Neuronal stem cell (in vitro differentiated cells): ENCODE results near the gene CCDC197.
A peak's percentile ranks its signal among the peaks of the same experiment; 100 is the strongest.

Source experiments
- DNase-seq: peaks from one replicate; pipeline ENCODE4 v3.0.0-alpha.2; 2013; ENCODE audit warnings: low spot score
- H2AFZ ChIP-seq: one replicate; pipeline ENCODE4 v1.6.1; 2013; ENCODE audit warnings: mild to moderate bottlenecking, low read length, inconsistent platforms
- H2AK5ac ChIP-seq: 2 replicates; pipeline ENCODE4 v1.6.1; 2013; ENCODE audit warnings: low read depth, mild to moderate bottlenecking, inconsistent platforms, low read length, moderate library complexity, mixed read lengths
- H2BK120ac ChIP-seq: 2 replicates; pipeline ENCODE4 v1.6.1; 2013; ENCODE audit warnings: low read depth, mild to moderate bottlenecking, inconsistent platforms, low read length, moderate library complexity, mixed read lengths
- H2BK12ac ChIP-seq: one replicate; pipeline ENCODE4 v1.6.1; 2013; ENCODE audit warnings: low read length, inconsistent platforms
- H2BK15ac ChIP-seq: 2 replicates; pipeline ENCODE4 v1.6.1; 2013; ENCODE audit warnings: mild to moderate bottlenecking, low read length, inconsistent platforms, mixed read lengths
- H2BK5ac ChIP-seq: one replicate; pipeline ENCODE4 v1.6.1; 2013; ENCODE audit warnings: inconsistent platforms, mild to moderate bottlenecking, low read length, moderate library complexity
- H3K14ac ChIP-seq: one replicate; pipeline ENCODE4 v1.6.1; 2013; ENCODE audit warnings: low read length, inconsistent platforms
- H3K18ac ChIP-seq: 2 replicates; pipeline ENCODE4 v1.6.1; 2013; ENCODE audit warnings: low read length, inconsistent platforms
- H3K23ac ChIP-seq: 2 replicates; pipeline ENCODE4 v1.6.1; 2013; ENCODE audit warnings: low read depth, mild to moderate bottlenecking, mixed read lengths, low read length, inconsistent platforms; ENCODE audit not compliant: poor library complexity
- H3K27ac ChIP-seq: replicated peaks from 3 replicates; pipeline ENCODE4 v1.5.1; 2013; ENCODE audit warnings: low read length, inconsistent platforms
- H3K27me3 ChIP-seq, 3 experiments: 2 replicates each; pipeline ENCODE4 v1.6.1; 2013; ENCODE audit warnings: low read length in 3 of 3, mild to moderate bottlenecking in 2 of 3, inconsistent platforms in 1 of 3, low read depth in 1 of 3, mixed read lengths in 1 of 3, moderate library complexity in 1 of 3; ENCODE audit not compliant: control insufficient read depth in 3 of 3, insufficient read depth in 3 of 3
- H3K36me3 ChIP-seq, 2 donors: replicated peaks in 1 of 2; 2 replicates each; pipeline ENCODE4 v1.6.1; 2013; ENCODE audit warnings: low read length in 2 of 2; ENCODE audit not compliant: control insufficient read depth in 2 of 2, insufficient read depth in 2 of 2
- H3K4ac ChIP-seq: 2 replicates; pipeline ENCODE4 v1.6.1; 2013; ENCODE audit warnings: inconsistent platforms, mild to moderate bottlenecking, low read length, moderate library complexity
- H3K4me1 ChIP-seq, 2 donors: 1 replicate in 1 of 2; 2 replicates in 1 of 2; pipeline ENCODE4 v1.6.1; 2013; ENCODE audit warnings: low read length in 2 of 2, low read depth in 1 of 2; ENCODE audit not compliant: control insufficient read depth in 2 of 2, insufficient read depth in 1 of 2
- H3K4me2 ChIP-seq: one replicate; pipeline ENCODE4 v1.6.1; 2013; ENCODE audit warnings: mild to moderate bottlenecking, low read length, inconsistent platforms; ENCODE audit not compliant: insufficient read depth, poor library complexity, severe bottlenecking
- H3K4me3 ChIP-seq, 2 donors: 2 replicates each; pipeline ENCODE4 v1.5.1; 2013; ENCODE audit warnings: low read length in 2 of 2, mild to moderate bottlenecking in 2 of 2, inconsistent platforms in 1 of 2, moderate library complexity in 1 of 2
- H3K79me1 ChIP-seq: one replicate; pipeline ENCODE4 v1.6.1; 2013; ENCODE audit warnings: low read depth, mild to moderate bottlenecking, inconsistent platforms, low read length, moderate library complexity
- H3K9ac ChIP-seq: one replicate; pipeline ENCODE4 v1.6.1; 2013; ENCODE audit warnings: mild to moderate bottlenecking, low read depth, low read length, inconsistent platforms; ENCODE audit not compliant: poor library complexity
- H3K9me3 ChIP-seq, 2 donors: replicated peaks in 1 of 2; 2 replicates each; pipeline versions ENCODE3 to v1.6.1; 2013; ENCODE audit warnings: low read length in 2 of 2, mild to moderate bottlenecking in 2 of 2, inconsistent platforms in 1 of 2, low read depth in 1 of 2, mixed read lengths in 1 of 2, moderate library complexity in 1 of 2; ENCODE audit not compliant: control insufficient read depth in 2 of 2, insufficient read depth in 1 of 2
- H4K8ac ChIP-seq: one replicate; pipeline ENCODE4 v1.6.1; 2013; ENCODE audit warnings: low read depth, mild to moderate bottlenecking, inconsistent platforms, low read length, moderate library complexity
- H4K91ac ChIP-seq: one replicate; pipeline ENCODE4 v1.6.1; 2013; ENCODE audit warnings: low read length, low read depth, mild to moderate bottlenecking, inconsistent platforms; ENCODE audit not compliant: poor library complexity
- WGBS, 2 donors: extraction: QIAGEN DNeasy Blood & Tissue Kit; methylation state at CpG; one replicate each; pipeline ENCODE4 v1.1.7; 2013; ENCODE audit warnings: missing lambda C conversion rate in 2 of 2, mixed read lengths in 1 of 2; ENCODE audit not compliant: insufficient read length in 2 of 2, insufficient replicate concordance in 1 of 2; ENCODE audit errors: extremely low coverage in 2 of 2; 5-methylcytosine and 5-hydroxymethylcytosine counted together

Gene CCDC197

GRCh38 chr14:94031161-94031882 is 34.2 kb downstream of the CCDC197 start:
- Histone ChIP-seq H3K4ac (no peak overlapping the region), H3K4me3 (no peak overlapping the region), H4K8ac (no peak overlapping the region), H2BK15ac (no peak overlapping the region), H3K9me3 (peaks cover 2 to 4% of the 10 kb centered on the region in 2 donors), H3K9ac (no peak overlapping the region), H3K4me1 (peaks cover 1 to 5% of the 10 kb centered on the region in 2 donors), H2BK12ac (no peak overlapping the region), H2AFZ (no peak overlapping the region), H3K4me2 (no peak overlapping the region), H3K79me1 (no peaks in the 10 kb centered on the region), H3K18ac (no peak overlapping the region), H2AK5ac (no peak overlapping the region), H3K14ac (no peak overlapping the region), H4K91ac (no peak overlapping the region), H3K23ac (no peak overlapping the region), H3K27ac (no peak overlapping the region), H3K36me3 (no peaks in the 10 kb centered on the region), H2BK120ac (no peak overlapping the region), H2BK5ac (no peak overlapping the region), H3K27me3 (no peaks in the 10 kb centered on the region)
- WGBS, 2 donors: no CpG with 5 or more reads among the region's 8 CpGs
- no peak for DNase-seq

- no peak overlapping the region for H2BK5ac ChIP-seq
- H3K9me3 ChIP-seq: peaks cover 2 to 4% of the 10 kb centered on the region in 2 donors
- H2AFZ ChIP-seq: no peak overlapping the region
- no peak overlapping the region for H4K91ac ChIP-seq
- no peak overlapping the region for H3K4ac ChIP-seq
- no peak overlapping the region for H3K27ac ChIP-seq
- no peak overlapping the region for H2BK15ac ChIP-seq
- no CpG with 5 or more reads among the region's 7 CpGs for WGBS, 2 donors
- no peak overlapping the region for H2BK120ac ChIP-seq
- H3K18ac ChIP-seq: no peak overlapping the region
- no peak overlapping the region for H3K23ac ChIP-seq
- no peak overlapping the region for H2AK5ac ChIP-seq
- peaks cover 1 to 4% of the 10 kb centered on the region in 2 donors for H3K4me1 ChIP-seq
- H3K36me3 ChIP-seq: no peaks in the 10 kb centered on the region
- H3K4me2 ChIP-seq: no peak overlapping the region
- H3K9ac ChIP-seq: no peak overlapping the region
- no peak overlapping the region for H2BK12ac ChIP-seq
- no peak overlapping the region for H3K14ac ChIP-seq
- no peak overlapping the region for H4K8ac ChIP-seq
- no peaks in the 10 kb centered on the region for H3K27me3 ChIP-seq
- DNase-seq: no peak
- no peak overlapping the region for H3K4me3 ChIP-seq
- no peaks in the 10 kb centered on the region for H3K79me1 ChIP-seq
Observed at GRCh38 chr14:94031883-94032279, 34.8 kb downstream of the CCDC197 start.

- Histone ChIP-seq H2AK5ac (no peak overlapping the region), H3K79me1 (peaks cover 2% of the 10 kb centered on the region), H4K91ac (no peak overlapping the region), H3K4me1 (peaks cover 0 to 2% of the 10 kb centered on the region in 2 donors), H2BK5ac (no peak overlapping the region), H3K18ac (no peak overlapping the region), H3K4me2 (no peak overlapping the region), H2BK15ac (no peak overlapping the region), H3K14ac (no peak overlapping the region), H3K9me3 (peaks cover 2 to 4% of the 10 kb centered on the region in 2 donors), H3K4ac (no peak overlapping the region), H2BK120ac (no peak overlapping the region), H3K9ac (no peak overlapping the region), H3K23ac (no peak overlapping the region), H3K4me3 (no peak overlapping the region), H3K27me3 (no peaks in the 10 kb centered on the region), H3K27ac (no peak overlapping the region), H2BK12ac (no peak overlapping the region), H4K8ac (no peak overlapping the region), H3K36me3 (peaks cover 0 to 4% of the 10 kb centered on the region in 2 donors), H2AFZ (no peak overlapping the region)
- WGBS, 2 donors: no CpG with 5 or more reads among the region's 3 CpGs
- DNase-seq: no peak
Observed at GRCh38 chr14:94034886-94035285, 37.8 kb downstream of the CCDC197 start.

GRCh38 chr14:94036313-94037167 is 39.4 kb downstream of the CCDC197 start:
- no peaks in the 10 kb centered on the region for H3K27me3 ChIP-seq
- H3K36me3 ChIP-seq: peaks cover 0 to 8% of the 10 kb centered on the region in 2 donors
- no peak overlapping the region for H3K14ac ChIP-seq
- no peak overlapping the region for H3K23ac ChIP-seq
- H2AFZ ChIP-seq: no peak overlapping the region
- no CpG with 5 or more reads among the region's 12 CpGs for WGBS, 2 donors
- peaks cover 2 to 4% of the 10 kb centered on the region in 2 donors for H3K9me3 ChIP-seq
- no peak overlapping the region for H2BK12ac ChIP-seq
- no peak overlapping the region for H3K4ac ChIP-seq
- H4K8ac ChIP-seq: no peak overlapping the region
- H3K18ac ChIP-seq: no peak overlapping the region
- no peak overlapping the region for H4K91ac ChIP-seq
- no peak overlapping the region for H2BK15ac ChIP-seq
- DNase-seq: peak; percentile 44
- H3K4me2 ChIP-seq: no peak overlapping the region
- H3K27ac ChIP-seq: no peak overlapping the region
- H2BK5ac ChIP-seq: no peak overlapping the region
- H3K79me1 ChIP-seq: peaks cover 2% of the 10 kb centered on the region
- peaks cover 0 to 2% of the 10 kb centered on the region in 2 donors for H3K4me1 ChIP-seq
- no peak overlapping the region for H3K4me3 ChIP-seq
- no peak overlapping the region for H3K9ac ChIP-seq
- H2BK120ac ChIP-seq: no peak overlapping the region
- no peak overlapping the region for H2AK5ac ChIP-seq
